Measurements from ENCODE around the gene SCO2.

Gene SCO2

GRCh38 chr22:50529897-50530579 is 4.6 kb upstream of the SCO2 start, which contains the start of gene TYMP:
TYMP (minus strand) TSS chr22:50530012; CDS start chr22:50529709, 303 bp downstream.
- Mint-ChIP-seq H3K9me3 (no peaks in the 10 kb centered on the region), H3K27ac (peak within 1 kb of the TSS; percentile 100), H3K4me1 (peaks cover 39% of the 10 kb centered on the region), H3K4me3 (peak within 1 kb of the TSS; percentile 93), H3K36me3 (peaks cover 38% of the 10 kb centered on the region)
- DNase-seq (ENCODE audit: low spot score in 2 of 2) (peak; percentile 71 to 90), ATAC-seq (peak; percentile 56)

DNA sequence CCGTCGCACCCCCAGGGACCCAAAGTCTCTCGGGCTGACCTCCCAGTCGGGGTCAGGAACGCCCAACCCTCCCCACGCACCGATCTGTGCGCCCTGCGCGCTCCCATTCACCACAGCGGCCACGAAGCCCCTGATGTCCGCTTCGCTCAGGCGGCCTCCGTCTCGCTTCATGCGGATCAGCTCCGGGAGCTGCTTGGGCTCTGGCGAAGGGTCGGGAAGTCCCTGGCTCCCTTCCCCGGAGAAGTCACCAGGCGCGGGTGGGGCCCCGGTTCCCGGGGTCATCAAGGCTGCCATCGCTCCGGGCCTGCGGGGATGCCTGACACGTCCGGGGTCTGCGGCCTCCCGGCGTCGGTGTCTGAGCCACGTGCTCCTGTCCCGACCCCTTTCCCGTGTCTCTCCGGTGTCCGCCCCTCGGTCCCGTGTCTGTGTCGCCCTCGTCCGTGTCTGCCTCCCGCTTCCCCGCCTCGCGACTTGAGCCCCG is 4.1 kb upstream of the SCO2 start:
- ATAC-seq (no peak), DNase-seq (ENCODE audit: low spot score in 2 of 2) (no peak)
- peak overlapping the region; percentile 93 for H3K4me3 Mint-ChIP-seq
- no peaks in the 10 kb centered on the region for H3K9me3 Mint-ChIP-seq
- peaks cover 43% of the 10 kb centered on the region for H3K36me3 Mint-ChIP-seq
- H3K4me1 Mint-ChIP-seq = peaks cover 45% of the 10 kb centered on the region
- peak overlapping the region; percentile 95 for H3K27ac Mint-ChIP-seq

DNA sequence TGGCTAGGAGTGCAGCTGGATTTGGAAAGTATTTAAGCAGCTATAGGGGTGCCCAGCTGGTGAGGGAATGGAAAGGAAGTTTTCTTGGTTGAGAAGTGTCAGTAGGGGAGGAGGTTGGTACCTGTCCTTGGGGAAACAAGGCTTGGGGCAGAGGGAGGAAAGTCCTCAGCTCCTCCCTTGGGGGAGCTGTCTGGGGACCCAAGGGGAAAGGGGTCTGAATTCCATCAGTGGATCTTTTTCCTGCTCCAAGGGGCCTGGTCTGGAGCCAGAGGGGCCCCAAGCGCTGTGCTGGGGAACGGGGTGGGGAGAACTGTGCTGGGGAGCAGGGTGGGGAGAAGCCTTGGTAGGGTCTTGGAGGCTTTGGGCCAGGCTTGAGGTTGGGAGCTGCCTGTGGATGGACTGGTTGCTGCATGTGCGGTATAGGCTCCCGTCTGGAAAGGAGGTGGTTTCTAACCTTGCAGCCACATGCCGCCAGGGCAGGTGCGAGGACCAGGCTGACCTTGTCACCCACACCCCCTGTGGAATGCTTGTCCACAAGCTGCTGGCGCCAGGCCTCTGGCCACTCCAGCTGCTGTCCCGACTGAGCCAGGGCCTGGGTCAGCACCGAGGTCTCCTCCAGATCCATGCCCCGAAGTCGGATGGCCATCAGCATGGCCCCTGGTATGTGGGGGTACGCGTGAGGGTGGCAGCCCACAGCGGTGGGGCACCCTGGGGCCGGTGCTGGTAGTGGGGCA is 3.5 kb upstream of the SCO2 start:
- Mint-ChIP-seq H3K36me3 (peaks cover 49% of the 10 kb centered on the region), H3K4me1 (peaks cover 49% of the 10 kb centered on the region), H3K9me3 (no peaks in the 10 kb centered on the region), H3K27ac (peak overlapping the region; percentile 95), H3K4me3 (peak overlapping the region; percentile 93)
- peak in 1 of 2 donors; percentile 56 for DNase-seq (ENCODE audit: low spot score in 2 of 2)
- no peak for ATAC-seq

DNA sequence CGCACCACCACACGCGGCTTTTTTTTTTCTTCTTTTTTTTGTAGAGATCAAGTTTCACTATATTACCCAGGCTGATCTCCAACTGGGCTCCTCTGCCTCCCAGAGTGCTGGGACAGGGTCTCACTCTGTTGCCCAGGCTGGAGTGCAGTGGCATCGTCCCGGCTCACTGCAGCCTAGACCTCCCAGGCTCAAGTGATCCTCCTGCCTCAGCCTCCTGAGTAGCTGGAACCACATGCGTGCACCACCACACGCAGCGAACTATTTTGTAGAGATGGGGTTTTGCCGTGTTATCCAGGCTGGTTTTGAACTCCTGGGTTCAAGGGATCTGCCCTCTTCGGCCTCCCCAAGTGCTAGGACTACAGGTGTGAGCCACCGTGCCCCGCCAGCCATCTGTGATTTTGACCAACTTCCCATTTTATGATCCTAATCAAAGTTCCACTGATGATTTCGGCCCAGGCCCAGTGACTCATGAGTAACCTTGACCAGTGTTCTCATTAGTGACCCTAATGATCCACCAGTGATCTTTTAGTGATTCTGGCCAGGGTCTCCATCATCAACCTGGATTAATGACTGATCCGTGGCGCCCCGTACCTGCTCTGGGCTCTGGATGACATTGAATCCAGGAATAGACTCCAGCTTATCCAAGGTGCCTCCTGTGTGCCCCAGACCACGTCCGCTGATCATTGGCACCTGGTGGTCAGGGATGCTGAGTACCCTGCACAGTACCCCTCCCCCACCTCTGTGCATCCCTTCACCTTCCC is 2.7 kb upstream of the SCO2 start:
- no peak for ATAC-seq
- Mint-ChIP-seq H3K27ac (peak overlapping the region; percentile 95), H3K9me3 (no peaks in the 10 kb centered on the region), H3K36me3 (peaks cover 57% of the 10 kb centered on the region), H3K4me3 (peak overlapping the region; percentile 93), H3K4me1 (peaks cover 51% of the 10 kb centered on the region)
- peak in 1 of 2 donors; percentile 51 for DNase-seq (ENCODE audit: low spot score in 2 of 2)

- H3K27ac Mint-ChIP-seq = peak overlapping the region; percentile 95
- peaks cover 47% of the 10 kb centered on the region for H3K4me1 Mint-ChIP-seq
- ATAC-seq (peak; percentile 3), DNase-seq (ENCODE audit: low spot score in 2 of 2) (peak; percentile 5 to 84)
- H3K4me3 Mint-ChIP-seq = peak overlapping the region; percentile 93
- no peaks in the 10 kb centered on the region for H3K9me3 Mint-ChIP-seq
- H3K36me3 Mint-ChIP-seq = peaks cover 65% of the 10 kb centered on the region
These were observed 1.7 kb upstream of the SCO2 start for GRCh38 chr22:50526834-50527801.

DNA sequence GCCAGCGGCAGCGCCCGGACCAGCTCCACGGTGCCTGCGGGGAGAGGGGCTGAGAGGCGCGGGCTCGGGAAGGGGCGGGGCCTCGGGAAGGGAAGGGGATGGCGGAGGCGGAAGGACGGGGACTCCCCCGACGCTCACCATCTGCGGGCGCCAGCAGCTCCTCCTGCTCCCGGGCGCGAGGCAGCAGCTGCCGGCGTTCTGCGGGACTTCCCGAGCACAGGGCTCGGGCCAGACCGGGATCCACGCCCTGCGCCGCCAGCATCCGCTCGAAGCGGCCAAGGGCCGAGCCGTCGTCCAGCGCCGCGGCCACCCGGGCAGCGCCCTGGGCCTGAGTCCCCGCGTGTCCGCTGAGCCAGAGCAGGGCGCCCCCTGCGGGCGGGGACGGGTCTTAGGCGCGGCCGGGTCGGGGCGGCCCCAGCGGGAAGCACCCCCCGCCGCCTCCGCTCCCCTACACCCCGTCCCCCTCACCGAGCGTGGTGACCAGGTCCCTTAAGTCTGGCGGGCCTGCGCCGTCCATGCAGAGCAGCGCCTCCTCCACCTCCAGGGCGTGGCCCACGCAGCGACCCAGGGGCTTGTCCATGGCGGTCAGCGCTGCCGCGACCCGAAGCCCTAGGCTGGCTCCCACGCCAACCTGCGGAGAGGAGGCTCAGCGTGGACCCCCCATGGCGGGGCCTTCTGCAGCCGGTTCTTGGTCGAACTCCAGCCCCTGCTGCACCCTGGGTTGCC is 873 bp upstream of the SCO2 start:
- Mint-ChIP-seq H3K27ac (peak overlapping the region; percentile 95), H3K4me1 (peaks cover 47% of the 10 kb centered on the region), H3K36me3 (peaks cover 72% of the 10 kb centered on the region), H3K9me3 (no peaks in the 10 kb centered on the region), H3K4me3 (peak overlapping the region; percentile 93)
- ATAC-seq (peak; percentile 58), DNase-seq (ENCODE audit: low spot score in 2 of 2) (peak; percentile 86 to 94)

DNA sequence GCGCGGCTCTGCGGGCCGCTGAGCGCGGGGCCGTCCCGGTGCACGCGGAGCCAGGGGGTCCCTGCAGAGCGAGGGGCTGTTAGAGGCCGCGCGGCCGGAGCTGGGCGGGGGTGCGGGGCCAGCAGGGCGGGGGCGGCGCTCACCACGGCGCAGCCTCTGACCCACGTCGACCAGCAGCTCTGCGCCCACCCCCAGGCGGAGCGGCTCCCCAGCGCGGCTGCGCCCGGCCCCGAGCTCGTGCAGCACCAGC is 385 bp upstream of the SCO2 start:
- Mint-ChIP-seq H3K4me3 (peak overlapping the region; percentile 93), H3K36me3 (peaks cover 72% of the 10 kb centered on the region), H3K9me3 (no peaks in the 10 kb centered on the region), H3K4me1 (peaks cover 47% of the 10 kb centered on the region), H3K27ac (peak overlapping the region; percentile 95)
- no peak for ATAC-seq
- DNase-seq (ENCODE audit: low spot score in 2 of 2) = no peak

DNA sequence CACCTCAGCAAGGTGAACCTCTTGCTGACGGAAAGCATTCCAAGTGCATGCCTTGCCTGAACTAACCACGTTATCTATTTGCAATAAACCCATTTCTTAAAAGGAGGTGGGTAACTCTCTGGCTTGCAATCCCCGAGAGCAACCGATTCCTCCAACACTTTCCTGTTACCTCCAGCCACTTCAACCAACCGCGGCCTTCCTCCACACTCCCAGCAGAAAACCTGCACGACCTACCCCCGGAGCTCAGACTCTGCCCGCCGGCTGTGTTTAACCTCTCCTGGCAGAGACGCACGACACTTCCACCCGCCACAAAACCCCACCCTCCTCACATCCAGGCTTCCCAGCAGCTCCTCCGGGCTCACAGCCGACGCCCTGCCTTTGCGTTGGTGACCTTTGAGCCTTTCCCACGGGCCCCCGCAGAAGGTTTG is 708 bp downstream of the SCO2 start:
- no peaks in the 10 kb centered on the region for H3K9me3 Mint-ChIP-seq
- H3K27ac Mint-ChIP-seq = peak overlapping the region; percentile 95
- H3K36me3 Mint-ChIP-seq = peaks cover 77% of the 10 kb centered on the region
- DNase-seq (ENCODE audit: low spot score in 2 of 2) = no peak
- ATAC-seq = no peak
- peak overlapping the region; percentile 93 for H3K4me3 Mint-ChIP-seq
- H3K4me1 Mint-ChIP-seq = peaks cover 47% of the 10 kb centered on the region

GRCh38 chr22:50523806-50524675 is 1.4 kb downstream of the SCO2 start:
- H3K4me3 Mint-ChIP-seq = peak overlapping the region; percentile 93
- ATAC-seq (no peak), DNase-seq (ENCODE audit: low spot score in 2 of 2) (peak; percentile 3 to 59)
- H3K27ac Mint-ChIP-seq = peak overlapping the region; percentile 95
- peaks cover 47% of the 10 kb centered on the region for H3K4me1 Mint-ChIP-seq
- H3K9me3 Mint-ChIP-seq = no peaks in the 10 kb centered on the region
- H3K36me3 Mint-ChIP-seq = peaks cover 83% of the 10 kb centered on the region

- peak overlapping the region; percentile 93 for H3K4me3 Mint-ChIP-seq
- H3K9me3 Mint-ChIP-seq = no peaks in the 10 kb centered on the region
- H3K27ac Mint-ChIP-seq = no peak overlapping the region
- peaks cover 87% of the 10 kb centered on the region for H3K36me3 Mint-ChIP-seq
- peak in 1 of 2 donors; percentile 51 for DNase-seq (ENCODE audit: low spot score in 2 of 2)
- H3K4me1 Mint-ChIP-seq = peaks cover 41% of the 10 kb centered on the region
- ATAC-seq = no peak
These were observed 2.0 kb downstream of the SCO2 start for GRCh38 chr22:50523458-50523805.

- H3K36me3 Mint-ChIP-seq = peaks cover 89% of the 10 kb centered on the region
- H3K27ac Mint-ChIP-seq = no peak overlapping the region
- ATAC-seq (no peak), DNase-seq (ENCODE audit: low spot score in 2 of 2) (peak in 1 of 2 donors; percentile 51)
- H3K9me3 Mint-ChIP-seq = no peaks in the 10 kb centered on the region
- no peak overlapping the region for H3K4me3 Mint-ChIP-seq
- H3K4me1 Mint-ChIP-seq = peaks cover 35% of the 10 kb centered on the region
These were observed 2.5 kb downstream of the SCO2 start for GRCh38 chr22:50522806-50523438.

DNA sequence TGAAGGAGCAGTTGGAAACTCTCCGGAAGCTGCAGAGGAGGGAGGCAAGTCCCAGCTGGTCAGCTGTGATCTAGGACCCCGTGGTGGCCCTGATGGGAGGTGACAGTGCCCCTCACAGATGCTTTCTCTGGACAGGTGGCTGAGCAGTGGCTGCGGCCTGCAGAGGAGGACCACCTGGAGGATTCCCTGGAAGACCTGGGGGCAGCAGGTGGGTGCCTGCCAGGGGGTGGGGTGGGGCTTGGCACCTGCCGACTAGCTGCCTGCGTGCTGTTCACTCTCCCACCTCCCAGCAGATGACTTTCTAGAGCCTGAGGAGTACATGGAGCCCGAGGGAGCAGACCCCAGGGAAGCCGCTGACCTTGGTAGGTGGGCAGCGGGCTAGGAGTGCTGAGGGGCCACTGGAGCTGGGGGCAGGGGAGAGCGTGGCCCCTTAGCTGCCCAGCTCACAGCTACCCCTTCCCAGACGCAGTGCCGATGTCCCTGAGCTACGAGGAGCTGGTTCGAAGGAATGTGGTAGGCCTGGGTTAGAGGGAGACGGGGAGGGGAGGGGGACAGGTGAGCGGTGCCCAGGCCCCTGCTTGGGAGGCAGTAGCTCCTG is 3.1 kb downstream of the SCO2 start:
- Mint-ChIP-seq H3K27ac (no peak overlapping the region), H3K4me3 (no peak overlapping the region), H3K36me3 (peaks cover 91% of the 10 kb centered on the region), H3K4me1 (peaks cover 29% of the 10 kb centered on the region), H3K9me3 (no peaks in the 10 kb centered on the region)
- ATAC-seq (no peak), DNase-seq (ENCODE audit: low spot score in 2 of 2) (no peak)

- Mint-ChIP-seq H3K4me3 (no peak overlapping the region), H3K9me3 (no peaks in the 10 kb centered on the region), H3K4me1 (peaks cover 23% of the 10 kb centered on the region), H3K27ac (no peak overlapping the region), H3K36me3 (peaks cover 91% of the 10 kb centered on the region)
- no peak for ATAC-seq
- no peak for DNase-seq (ENCODE audit: low spot score in 2 of 2)
These were observed 3.7 kb downstream of the SCO2 start for GRCh38 chr22:50521710-50522109.

Data from stimulated activated effector memory CD8-positive, alpha-beta T cell treated with anti-CD3 and anti-CD28 coated beads, Interleukin-12 subunit alpha, Interleukin-12 subunit beta, amount 100 ng/mL, for 72 hours (primary cell).